Stomach (tissue), 4 donors: ENCODE data around the gene SYNDIG1.

Source experiments
- POLR2A ChIP-seq, 4 donors: fragments of 450-650 bp; IDR thresholded peaks; one replicate each; pipeline ENCODE4 v1.6.1; 2016; ENCODE audit warnings: antibody characterized with exemption in 4 of 4, control low read depth in 2 of 4, mild to moderate bottlenecking in 1 of 4, moderate library complexity in 1 of 4
- POLR2AphosphoS5 ChIP-seq, 3 donors: sonication (generic); formaldehyde crosslinking; IDR thresholded peaks; one replicate each; pipeline ENCODE4 v1.6.1; 2016; ENCODE audit warnings: antibody characterized with exemption in 3 of 3
- TF ChIP-seq, protein P1 (sequence below), 7 experiments: fragments of 450-650 bp in 4 of 7; fragments of 200-600 bp in 3 of 7; sonication (generic) in 3 of 7; IDR thresholded peaks; one replicate each; pipeline ENCODE4 v1.5.1; 2016 to 2019; ENCODE audit warnings: antibody characterized with exemption in 7 of 7, control low read depth in 2 of 7, mild to moderate bottlenecking in 1 of 7

GRCh38 chr20:24576447-24576846, 107.0 kb downstream of the SYNDIG1 start:
- TF ChIP-seq POLR2AphosphoS5 (IDR thresholded peaks at IDR 0.05) (no peak), POLR2A (IDR thresholded peaks at IDR 0.05) (no peak)
- TF ChIP-seq, protein P1, sequence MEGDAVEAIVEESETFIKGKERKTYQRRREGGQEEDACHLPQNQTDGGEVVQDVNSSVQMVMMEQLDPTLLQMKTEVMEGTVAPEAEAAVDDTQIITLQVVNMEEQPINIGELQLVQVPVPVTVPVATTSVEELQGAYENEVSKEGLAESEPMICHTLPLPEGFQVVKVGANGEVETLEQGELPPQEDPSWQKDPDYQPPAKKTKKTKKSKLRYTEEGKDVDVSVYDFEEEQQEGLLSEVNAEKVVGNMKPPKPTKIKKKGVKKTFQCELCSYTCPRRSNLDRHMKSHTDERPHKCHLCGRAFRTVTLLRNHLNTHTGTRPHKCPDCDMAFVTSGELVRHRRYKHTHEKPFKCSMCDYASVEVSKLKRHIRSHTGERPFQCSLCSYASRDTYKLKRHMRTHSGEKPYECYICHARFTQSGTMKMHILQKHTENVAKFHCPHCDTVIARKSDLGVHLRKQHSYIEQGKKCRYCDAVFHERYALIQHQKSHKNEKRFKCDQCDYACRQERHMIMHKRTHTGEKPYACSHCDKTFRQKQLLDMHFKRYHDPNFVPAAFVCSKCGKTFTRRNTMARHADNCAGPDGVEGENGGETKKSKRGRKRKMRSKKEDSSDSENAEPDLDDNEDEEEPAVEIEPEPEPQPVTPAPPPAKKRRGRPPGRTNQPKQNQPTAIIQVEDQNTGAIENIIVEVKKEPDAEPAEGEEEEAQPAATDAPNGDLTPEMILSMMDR (IDR thresholded peaks at IDR 0.05) = no peak
